Left renal pelvis (tissue), 4 donors: ENCODE results near the gene RPS6KC1. TPM values are rescaled to one million over a fixed set of nuclear protein-coding genes. Genes with fewer than 3 reads are reported as not detected.
"Not testable (repeated sequence)": the region's sequence is repeated elsewhere in the genome, so short reads cannot be mapped to it uniquely, and the experiment has no call there.

Experiments
- DNase-seq, 4 donors: peaks; one replicate each; pipeline ENCODE4 v3.0.0-alpha.2; 2013; ENCODE audit warnings: low read depth in 4 of 4, low spot score in 3 of 4
- polyA plus RNA-seq, 4 donors: library from polyadenylated mRNA; unstranded; fragments of 120-200 nt; gene quantifications; one replicate each; pipeline ENCODE4 v1.2.1, GENCODE V29; 2013; ENCODE audit not compliant: insufficient read length in 4 of 4

Gene RPS6KC1
- 10 to 100 TPM; 19.8 to 29.8 (median 27.3) TPM for polyA plus RNA-seq

DNA sequence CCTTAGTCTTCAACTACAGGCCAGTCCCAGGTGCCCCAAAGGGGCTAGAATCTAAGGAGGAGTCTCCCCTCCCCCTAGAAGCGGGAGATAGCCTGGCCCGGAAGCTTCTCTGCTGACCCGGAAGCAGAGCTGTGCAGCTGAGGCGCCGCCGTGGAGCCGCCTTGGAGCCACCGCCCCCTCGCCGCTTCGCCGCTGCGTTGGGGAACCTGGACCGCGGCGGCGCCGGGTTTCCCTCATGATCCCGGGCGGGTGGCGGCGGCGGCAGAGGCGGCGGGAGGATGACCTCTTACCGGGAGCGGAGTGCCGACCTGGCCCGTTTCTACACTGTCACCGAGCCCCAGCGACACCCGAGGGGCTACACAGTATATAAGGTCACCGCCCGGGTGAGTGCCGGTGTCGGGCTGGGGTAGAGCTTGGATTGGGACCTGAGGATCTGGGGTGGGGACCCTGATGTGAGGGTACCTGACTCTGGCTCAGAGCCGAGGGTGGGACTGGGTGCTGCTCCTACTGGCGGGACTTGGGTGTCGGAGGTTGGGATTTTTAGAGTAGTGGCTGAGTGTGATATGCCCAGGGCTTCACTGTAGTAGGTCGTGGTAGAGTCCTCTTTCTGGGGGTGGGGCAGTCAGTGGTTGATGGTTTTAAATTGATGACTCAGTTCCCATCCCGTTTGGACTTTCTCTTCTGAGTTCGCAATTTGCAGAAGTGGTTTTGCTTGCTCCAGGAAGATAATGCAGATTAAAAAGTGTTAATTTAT, at the start of gene RPS6KC1:
Gene RPS6KC1, plus strand, starts transcription at position 115 of the 754 bp plus-strand sequence. Its CDS starts 164 bp downstream, at position 279.
- DNase-seq: peak in 3 of 4 donors; percentile 55 to 59 (median 58)

- DNase-seq: no peak
Observed at GRCh38 chr1:213003256-213003655, 47.8 kb upstream of the RPS6KC1 start.

DNA sequence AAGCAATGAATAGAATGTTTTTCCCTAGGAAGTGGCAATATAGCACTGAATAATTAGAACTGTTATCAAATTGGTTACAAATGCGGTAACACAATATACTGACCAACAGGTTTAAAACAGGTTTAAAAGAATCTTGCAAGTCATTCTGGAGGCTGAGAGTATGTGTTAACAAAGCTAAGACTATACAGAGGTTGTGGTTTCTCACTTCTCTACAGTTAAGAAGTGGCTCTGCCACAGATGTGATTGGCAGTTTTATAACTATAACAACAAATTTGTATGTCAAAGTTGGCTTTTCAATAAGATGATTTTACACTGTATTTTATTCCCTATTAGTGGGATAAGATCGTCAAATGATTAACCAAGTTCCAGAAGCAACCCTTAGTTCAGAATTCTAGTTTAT, 42.5 kb upstream of the RPS6KC1 start:
- no peak for DNase-seq

GRCh38 chr1:213014642-213015041, 36.4 kb upstream of the RPS6KC1 start:
- no peak for DNase-seq

GRCh38 chr1:213015099-213016050, 35.7 kb upstream of the RPS6KC1 start, which contains the start of gene ANGEL2:
Gene ANGEL2 (minus strand): TSS chr1:213015867. CDS start chr1:213015671, 196 bp downstream.
- peak; percentile 96 to 97 (median 96) for DNase-seq

GRCh38 chr1:213017447-213018273, 33.4 kb upstream of the RPS6KC1 start:
- no peak for DNase-seq

- no peak for DNase-seq
Observed at GRCh38 chr1:213019450-213019849, 31.6 kb upstream of the RPS6KC1 start.

DNA sequence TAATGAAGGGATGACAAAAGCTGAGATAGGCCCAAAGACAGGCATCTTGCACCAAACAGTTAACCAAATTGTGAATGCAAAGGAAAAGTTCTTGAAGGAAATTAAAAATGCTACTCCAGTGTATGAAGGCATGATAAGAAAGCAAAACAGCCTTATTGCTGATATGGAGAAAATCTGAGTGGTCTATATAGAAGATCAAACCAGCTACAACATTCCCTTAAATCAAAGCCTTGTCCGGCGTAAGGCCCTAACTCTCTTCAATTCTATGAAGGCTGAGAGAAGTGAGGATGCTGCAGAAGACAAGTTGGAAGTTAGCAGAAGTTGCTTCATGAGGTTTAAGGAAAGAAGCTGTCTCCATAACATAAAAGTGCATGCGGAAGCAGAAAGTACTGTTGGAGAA, 31.0 kb upstream of the RPS6KC1 start:
- no peak for DNase-seq

- DNase-seq: not testable (repeated sequence)
Observed at GRCh38 chr1:213027024-213027423, 24.0 kb upstream of the RPS6KC1 start.

GRCh38 chr1:213032651-213033050, 18.4 kb upstream of the RPS6KC1 start:
- no peak for DNase-seq

DNA sequence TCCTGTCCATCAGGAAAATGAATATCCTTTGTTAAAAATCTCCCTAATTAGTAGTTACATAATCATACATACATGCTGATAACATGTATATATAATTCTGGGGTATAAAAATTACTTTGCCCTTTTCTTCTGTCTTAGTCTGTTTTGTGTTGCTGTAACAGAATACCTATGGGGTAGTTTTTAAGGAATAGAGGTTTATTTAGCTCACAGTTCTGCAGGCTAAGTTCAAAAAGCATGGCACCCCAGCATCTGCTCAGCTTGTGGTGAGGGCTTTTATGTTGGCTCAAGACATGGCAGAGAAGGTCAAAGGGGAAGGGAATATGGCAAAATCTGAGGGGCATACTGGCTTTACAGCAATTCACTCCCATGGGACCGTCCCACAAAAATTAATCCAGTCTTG, 16.3 kb upstream of the RPS6KC1 start:
- DNase-seq: no peak

DNA sequence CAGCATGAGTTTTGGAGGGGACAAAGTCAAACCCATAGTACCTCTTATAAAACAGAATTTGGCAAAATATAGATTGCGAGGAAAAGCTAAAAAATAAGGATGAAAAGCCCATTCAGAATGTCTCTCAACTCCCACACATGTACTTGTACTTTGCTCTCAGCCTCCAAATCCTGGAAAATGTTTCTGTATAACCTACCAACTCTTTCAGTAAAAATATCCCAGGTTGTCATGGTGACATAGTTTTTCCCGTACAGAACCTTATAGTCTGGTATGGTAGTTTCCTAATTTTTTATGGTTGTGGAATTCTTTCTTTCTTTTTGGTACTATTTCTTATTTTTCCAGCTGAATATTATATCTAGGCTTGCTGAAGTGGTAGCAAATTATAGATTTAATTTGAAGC, 15.5 kb upstream of the RPS6KC1 start:
- no peak for DNase-seq

DNA sequence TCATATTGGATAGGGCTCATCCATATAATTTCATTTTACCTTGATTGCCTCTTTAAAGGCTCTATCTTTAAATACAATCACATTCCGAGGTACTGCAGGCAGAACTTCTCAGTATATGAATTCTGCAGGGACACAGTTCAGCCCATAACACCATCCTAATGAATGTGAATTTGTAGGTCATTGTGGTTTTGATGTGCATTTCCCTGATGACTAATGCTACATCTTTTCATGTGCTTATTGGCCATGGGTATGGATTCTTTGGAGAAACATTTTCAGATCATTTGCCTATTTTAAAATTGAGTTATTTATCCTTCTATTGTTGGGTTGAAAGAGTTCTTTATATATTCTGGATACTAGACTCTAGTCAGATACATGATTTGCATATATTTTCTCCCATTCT, 9.6 kb upstream of the RPS6KC1 start:
- DNase-seq: no peak

- not testable (repeated sequence) for DNase-seq
Observed at GRCh38 chr1:213045321-213046226, 5.5 kb upstream of the RPS6KC1 start.

- DNase-seq: no peak
Observed at GRCh38 chr1:213049232-213049631, 1.8 kb upstream of the RPS6KC1 start.

DNA sequence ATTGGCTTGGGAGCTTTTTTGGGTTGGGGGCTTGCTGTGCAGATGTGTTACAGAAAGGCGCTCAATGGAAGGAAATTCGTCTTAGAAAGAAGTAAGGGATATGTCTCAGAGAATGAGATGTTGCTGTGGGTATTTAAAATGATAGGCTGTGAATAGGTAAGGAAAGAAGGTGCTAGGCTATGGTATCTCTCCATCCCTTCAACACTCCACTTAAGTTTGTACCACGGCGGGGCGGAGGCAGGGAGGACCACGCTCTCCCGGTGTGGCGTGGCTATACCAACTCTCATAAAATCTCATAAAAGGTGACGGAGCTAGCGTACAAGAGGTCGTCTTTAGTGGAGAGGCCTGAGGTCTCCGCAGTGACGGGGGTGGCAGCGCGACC, 305 bp upstream of the RPS6KC1 start:
- DNase-seq: no peak

- no peak for DNase-seq
Observed at GRCh38 chr1:213051881-213052202, 801 bp downstream of the RPS6KC1 start.

- no peak for DNase-seq
Observed at GRCh38 chr1:213053455-213053854, 2.4 kb downstream of the RPS6KC1 start.

DNA sequence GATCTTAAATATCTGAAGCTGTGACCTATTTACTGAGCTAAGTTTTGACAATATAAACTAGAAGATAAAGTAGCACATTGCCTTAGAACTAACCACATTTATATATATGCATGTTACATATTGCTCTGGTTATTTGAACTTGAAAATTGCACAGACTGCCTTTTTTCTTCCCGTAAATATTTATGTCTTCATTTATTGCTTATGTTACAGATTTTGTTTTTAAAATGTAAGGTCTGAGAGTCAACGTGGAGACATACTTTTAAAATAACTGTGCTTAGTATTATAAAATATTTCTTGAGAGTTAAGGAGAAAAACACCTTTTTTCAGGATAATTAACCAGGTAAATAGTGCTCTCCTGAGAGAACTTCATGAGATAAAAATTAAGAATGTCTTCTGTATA, 3.1 kb downstream of the RPS6KC1 start:
- no peak for DNase-seq
